ENCODE data around the gene ST6GALNAC4. TPM values are rescaled to one million over a fixed set of nuclear protein-coding genes. Genes with fewer than 3 reads are reported as not detected.

ST6GALNAC4 gene
- total and polyA plus RNA-seq, 9 of the 15 experiments (the other 6 are each of a cell fraction or from before 2014, with no cell fraction given): 2.6 to 43.1 (median 15.4) TPM

DNA sequence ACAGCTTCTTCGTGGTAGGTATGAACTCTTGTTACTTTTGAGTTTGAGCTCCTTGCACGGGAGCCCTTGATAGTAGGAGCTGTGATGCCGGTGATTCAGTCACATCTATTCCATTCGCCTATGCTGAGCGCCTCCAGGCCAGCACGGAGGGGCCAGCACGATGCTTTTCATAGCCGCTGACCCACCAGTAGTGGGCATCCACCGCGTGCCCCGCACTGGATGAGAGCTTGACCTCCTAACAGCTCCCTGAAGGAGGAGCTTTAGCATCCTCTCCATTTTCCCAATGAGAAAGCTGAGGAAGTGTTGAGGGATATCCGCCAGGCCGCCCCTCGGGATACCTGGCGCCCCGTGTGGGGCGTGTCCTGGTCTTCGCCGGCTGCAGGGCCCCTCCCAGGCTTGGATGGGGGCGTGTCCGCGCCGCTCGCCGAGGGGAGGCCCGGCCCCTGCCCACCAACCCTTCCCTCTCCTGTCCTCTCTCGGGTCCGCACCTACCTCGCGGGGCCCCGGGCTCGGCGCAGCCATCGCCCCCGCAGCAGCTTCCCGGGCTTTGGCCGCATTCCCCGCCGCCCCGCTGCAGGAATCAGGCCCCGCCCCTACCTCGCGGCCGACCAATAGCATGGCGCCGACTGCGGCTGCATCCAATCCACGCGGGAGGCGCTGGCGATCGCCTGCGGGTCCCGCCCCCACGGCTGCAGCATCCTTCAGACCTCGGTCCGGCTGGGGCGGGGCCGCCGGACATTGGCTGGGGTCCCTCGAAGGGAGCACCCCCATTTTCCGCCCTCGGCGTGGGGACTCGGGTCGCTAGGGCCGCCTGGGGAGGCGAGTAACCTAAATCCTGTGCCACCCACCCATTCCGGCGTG, 13.6 kb upstream of the ST6GALNAC4 start, which contains the start of gene PIP5KL1 (continued):
- TF ChIP-seq ZNF184 (CRISPR knock-in tag; IDR thresholded peaks at IDR 0.05): no peak
- no peak for TF ChIP-seq NELFE (IDR thresholded peaks at IDR 0.05; ENCODE audit: insufficient read depth, insufficient read length)
- TF ChIP-seq, protein P1, sequence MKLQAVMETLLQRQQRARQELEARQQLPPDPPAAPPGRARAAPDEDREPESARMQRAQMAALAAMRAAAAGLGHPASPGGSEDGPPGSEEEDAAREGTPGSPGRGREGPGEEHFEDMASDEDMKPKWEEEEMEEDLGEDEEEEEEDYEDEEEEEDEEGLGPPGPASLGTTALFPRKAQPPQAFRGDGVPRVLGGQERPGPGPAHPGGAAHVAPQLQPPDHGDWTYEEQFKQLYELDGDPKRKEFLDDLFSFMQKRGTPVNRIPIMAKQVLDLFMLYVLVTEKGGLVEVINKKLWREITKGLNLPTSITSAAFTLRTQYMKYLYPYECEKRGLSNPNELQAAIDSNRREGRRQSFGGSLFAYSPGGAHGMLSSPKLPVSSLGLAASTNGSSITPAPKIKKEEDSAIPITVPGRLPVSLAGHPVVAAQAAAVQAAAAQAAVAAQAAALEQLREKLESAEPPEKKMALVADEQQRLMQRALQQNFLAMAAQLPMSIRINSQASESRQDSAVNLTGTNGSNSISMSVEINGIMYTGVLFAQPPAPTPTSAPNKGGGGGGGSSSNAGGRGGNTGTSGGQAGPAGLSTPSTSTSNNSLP (IDR thresholded peaks at IDR 0.05; ENCODE audit: borderline replicate concordance, low read depth, low read length): no peak
- TF ChIP-seq KHSRP (IDR thresholded peaks at IDR 0.05): no peak
- TF ChIP-seq CHD1 (IDR thresholded peaks at IDR 0.05; ENCODE audit: low read length): no peak
- no peak for TF ChIP-seq ELF2 (CRISPR knock-in tag; IDR thresholded peaks at IDR 0.05)
- no peak for TF ChIP-seq MYNN (IDR thresholded peaks at IDR 0.05)
- TF ChIP-seq MYNN (CRISPR knock-in tag; IDR thresholded peaks at IDR 0.05): no peak
- TF ChIP-seq TCFL5 (CRISPR knock-in tag; conservative IDR thresholded peaks at IDR 0.05): no peak
- no peak for TF ChIP-seq CBFA2T2 (conservative IDR thresholded peaks at IDR 0.05)
- TF ChIP-seq, protein P2, sequence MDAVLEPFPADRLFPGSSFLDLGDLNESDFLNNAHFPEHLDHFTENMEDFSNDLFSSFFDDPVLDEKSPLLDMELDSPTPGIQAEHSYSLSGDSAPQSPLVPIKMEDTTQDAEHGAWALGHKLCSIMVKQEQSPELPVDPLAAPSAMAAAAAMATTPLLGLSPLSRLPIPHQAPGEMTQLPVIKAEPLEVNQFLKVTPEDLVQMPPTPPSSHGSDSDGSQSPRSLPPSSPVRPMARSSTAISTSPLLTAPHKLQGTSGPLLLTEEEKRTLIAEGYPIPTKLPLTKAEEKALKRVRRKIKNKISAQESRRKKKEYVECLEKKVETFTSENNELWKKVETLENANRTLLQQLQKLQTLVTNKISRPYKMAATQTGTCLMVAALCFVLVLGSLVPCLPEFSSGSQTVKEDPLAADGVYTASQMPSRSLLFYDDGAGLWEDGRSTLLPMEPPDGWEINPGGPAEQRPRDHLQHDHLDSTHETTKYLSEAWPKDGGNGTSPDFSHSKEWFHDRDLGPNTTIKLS (IDR thresholded peaks at IDR 0.05; ENCODE audit: borderline replicate concordance, low read depth): no peak
- TF ChIP-seq, protein P3, sequence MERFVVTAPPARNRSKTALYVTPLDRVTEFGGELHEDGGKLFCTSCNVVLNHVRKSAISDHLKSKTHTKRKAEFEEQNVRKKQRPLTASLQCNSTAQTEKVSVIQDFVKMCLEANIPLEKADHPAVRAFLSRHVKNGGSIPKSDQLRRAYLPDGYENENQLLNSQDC (CRISPR knock-in tag; IDR thresholded peaks at IDR 0.05): no peak
- TF ChIP-seq ZNF778 (CRISPR knock-in tag; IDR thresholded peaks at IDR 0.05): no peak
- no peak for TF ChIP-seq ZSCAN29 (IDR thresholded peaks at IDR 0.05)
- TF ChIP-seq TEAD4 (IDR thresholded peaks at IDR 0.05; ENCODE audit: low read length): no peak
- TF ChIP-seq TEAD4 (CRISPR knock-in tag; IDR thresholded peaks at IDR 0.05; ENCODE audit: borderline replicate concordance): no peak
- no peak for TF ChIP-seq RAD51 (IDR thresholded peaks at IDR 0.05; ENCODE audit: borderline replicate concordance, low read depth)
- no peak for TF ChIP-seq ZNF384 (IDR thresholded peaks at IDR 0.05; ENCODE audit: low read depth, low read length)
- TF ChIP-seq KDM2B (CRISPR knock-in tag; IDR thresholded peaks at IDR 0.05): 0 out of 2 replicates have a peak, but pooled peaks have one; percentile 8
- no peak for TF ChIP-seq TRIM24 (IDR thresholded peaks at IDR 0.05)
- TF ChIP-seq ZNF655 (CRISPR knock-in tag; IDR thresholded peaks at IDR 0.05): no peak
- TF ChIP-seq, protein P4, sequence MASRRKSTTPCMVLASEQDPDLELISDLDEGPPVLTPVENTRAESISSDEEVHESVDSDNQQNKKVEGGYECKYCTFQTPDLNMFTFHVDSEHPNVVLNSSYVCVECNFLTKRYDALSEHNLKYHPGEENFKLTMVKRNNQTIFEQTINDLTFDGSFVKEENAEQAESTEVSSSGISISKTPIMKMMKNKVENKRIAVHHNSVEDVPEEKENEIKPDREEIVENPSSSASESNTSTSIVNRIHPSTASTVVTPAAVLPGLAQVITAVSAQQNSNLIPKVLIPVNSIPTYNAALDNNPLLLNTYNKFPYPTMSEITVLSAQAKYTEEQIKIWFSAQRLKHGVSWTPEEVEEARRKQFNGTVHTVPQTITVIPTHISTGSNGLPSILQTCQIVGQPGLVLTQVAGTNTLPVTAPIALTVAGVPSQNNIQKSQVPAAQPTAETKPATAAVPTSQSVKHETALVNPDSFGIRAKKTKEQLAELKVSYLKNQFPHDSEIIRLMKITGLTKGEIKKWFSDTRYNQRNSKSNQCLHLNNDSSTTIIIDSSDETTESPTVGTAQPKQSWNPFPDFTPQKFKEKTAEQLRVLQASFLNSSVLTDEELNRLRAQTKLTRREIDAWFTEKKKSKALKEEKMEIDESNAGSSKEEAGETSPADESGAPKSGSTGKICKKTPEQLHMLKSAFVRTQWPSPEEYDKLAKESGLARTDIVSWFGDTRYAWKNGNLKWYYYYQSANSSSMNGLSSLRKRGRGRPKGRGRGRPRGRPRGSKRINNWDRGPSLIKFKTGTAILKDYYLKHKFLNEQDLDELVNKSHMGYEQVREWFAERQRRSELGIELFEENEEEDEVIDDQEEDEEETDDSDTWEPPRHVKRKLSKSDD (conservative IDR thresholded peaks at IDR 0.05; ENCODE audit: low read length): no peak
- no peak for TF ChIP-seq TAF15 (IDR thresholded peaks at IDR 0.05; ENCODE audit: low read depth, low read length)
